Stimulated activated CD8-positive, alpha-beta memory T cell treated with anti-CD3 and anti-CD28 coated beads, Interleukin-4, amount 100 ng/mL, for 24 hours (primary cell): ENCODE measurements around the gene NSMCE4A.
"Not testable (repeated sequence)": the region's sequence is repeated elsewhere in the genome, so short reads cannot be mapped to it uniquely, and the experiment has no call there.

Source experiments
- DNase-seq: peaks from one replicate; pipeline ENCODE4 v3.0.0-alpha.2; 2020; ENCODE audit warnings: low read depth

Gene NSMCE4A

DNA sequence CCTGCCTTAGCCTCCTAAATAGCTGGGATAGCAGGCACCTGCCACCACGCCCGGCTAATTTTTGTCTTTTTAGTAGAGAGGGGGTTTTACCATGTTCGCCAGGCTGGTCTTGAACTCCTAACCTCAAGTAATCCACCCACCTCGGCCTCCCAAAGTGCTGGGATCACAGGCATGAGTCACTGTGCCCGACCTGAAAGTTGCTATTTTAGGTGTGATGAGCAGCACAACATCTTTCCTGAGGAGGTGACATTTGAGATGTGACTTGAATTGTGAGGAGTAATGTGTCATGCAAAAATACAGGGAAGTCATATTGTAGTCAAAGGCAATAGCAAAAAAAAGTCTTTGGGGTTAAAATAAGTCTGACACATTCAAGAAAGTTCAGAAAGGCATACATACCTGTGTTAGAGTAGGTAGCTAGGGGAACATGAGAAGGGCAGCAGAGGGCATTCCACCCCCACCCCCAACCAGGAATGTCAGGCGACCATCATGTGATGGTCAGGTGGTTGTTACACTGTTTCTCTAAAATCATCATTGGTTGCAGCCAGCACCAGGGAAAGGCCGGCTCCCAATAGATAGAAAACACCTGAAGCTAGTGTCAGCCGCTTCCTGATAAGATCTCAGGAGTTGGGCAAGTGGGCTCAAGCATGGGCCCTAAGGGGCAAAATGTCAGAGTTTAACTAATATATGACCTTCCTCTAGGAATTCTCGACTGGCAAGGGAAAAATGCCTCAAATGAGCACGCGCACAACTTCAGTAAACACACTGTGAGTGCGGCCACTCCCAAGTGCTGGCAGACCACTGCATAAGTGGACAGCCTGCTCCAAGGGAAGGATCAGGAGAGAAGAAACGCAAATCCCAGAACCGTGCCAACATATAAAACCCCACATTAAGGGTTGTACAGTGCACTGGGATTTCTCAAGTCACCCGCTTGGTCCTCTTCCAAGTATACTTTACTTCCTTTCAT is 13.6 kb upstream of the NSMCE4A start, which contains the start of gene TACC2:
TACC2 (plus strand) TSS at position 803 of the 964 bp plus-strand sequence. CDS start 32,819 bp downstream, outside the sequence.
- DNase-seq: no peak

DNA sequence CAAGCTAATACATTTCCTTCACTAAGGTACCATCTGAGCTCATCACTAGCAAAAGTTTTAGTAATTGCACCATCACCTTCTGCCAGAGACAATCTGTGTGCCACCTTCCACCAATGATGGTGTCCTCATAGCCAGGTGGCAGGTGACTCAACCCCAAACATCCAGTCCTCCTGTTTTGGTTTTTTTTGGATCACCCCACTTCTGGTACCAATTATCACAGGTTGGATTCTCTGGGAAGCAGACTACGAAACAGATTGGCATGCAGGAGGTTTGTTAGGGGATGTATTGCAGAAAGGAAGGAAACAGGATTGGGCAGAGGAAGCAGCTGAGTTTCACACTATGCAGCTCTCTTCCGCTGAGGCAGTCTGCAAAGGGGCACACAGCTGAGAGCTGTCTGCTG is 9.4 kb upstream of the NSMCE4A start:
- DNase-seq: no peak

- DNase-seq: no peak
Observed at GRCh38 chr10:121983852-121984251, 8.8 kb upstream of the NSMCE4A start.

- no peak for DNase-seq
Observed at GRCh38 chr10:121981346-121981745, 6.3 kb upstream of the NSMCE4A start.

DNA sequence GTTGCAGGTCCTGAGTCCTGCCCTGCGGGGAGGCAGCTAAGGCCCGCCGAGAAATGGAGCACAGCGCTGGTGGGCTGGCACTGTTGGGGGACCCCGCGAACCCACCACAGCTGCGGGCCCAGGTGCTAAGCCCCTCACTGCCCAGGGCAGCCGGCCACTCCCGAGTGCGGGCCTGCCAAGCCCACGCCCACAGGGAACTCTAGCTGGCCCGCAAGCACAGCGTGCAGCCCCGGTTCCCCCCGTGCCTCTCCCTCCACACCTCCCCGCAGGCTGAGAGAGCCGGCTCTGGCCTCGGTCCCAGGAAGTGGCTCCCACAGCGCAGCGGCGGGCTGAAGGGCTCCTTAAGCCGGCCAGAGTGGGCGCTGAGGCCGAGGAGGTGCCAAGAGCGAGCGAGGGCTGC is 3.5 kb upstream of the NSMCE4A start:
- DNase-seq: no peak

- DNase-seq: no peak
Observed at GRCh38 chr10:121976607-121977006, 1.6 kb upstream of the NSMCE4A start.

DNA sequence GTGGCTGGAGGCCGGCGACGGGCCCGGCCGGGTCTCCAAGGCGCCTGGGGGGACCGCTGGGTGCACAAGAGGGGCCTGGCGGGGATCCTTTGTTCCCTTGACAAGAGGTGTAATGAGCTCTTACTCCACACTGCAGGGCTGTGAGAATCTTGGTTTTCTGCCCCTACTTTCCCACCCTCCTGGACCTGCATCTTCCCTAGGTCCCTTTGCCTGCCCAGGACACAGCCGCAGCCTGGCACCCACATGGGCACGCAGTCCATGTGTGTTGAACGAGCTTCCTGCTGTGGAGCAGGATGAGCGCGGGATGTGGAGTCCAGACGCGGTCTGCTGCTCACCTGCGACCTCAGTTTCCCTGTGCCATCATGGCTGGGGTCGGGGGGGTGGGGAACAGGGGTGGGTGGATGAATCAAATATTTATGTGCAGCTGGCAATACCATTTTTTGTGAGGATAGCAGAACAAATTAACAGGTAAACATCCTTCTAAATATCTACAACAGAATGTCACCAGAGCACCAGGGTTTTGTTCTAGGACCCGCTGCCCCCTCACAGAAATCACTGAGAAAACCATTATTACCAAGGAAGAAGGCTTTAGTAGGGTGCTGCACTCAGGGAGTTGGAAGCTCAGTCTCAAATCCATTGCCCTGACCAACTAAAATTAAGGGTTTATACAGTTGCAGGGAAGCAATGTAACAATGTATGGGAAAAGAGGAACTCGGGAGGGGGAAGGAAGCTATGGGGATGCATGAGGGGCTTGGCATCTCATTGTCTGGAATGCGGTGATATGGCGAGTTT is 474 bp upstream of the NSMCE4A start:
- no peak for DNase-seq

DNA sequence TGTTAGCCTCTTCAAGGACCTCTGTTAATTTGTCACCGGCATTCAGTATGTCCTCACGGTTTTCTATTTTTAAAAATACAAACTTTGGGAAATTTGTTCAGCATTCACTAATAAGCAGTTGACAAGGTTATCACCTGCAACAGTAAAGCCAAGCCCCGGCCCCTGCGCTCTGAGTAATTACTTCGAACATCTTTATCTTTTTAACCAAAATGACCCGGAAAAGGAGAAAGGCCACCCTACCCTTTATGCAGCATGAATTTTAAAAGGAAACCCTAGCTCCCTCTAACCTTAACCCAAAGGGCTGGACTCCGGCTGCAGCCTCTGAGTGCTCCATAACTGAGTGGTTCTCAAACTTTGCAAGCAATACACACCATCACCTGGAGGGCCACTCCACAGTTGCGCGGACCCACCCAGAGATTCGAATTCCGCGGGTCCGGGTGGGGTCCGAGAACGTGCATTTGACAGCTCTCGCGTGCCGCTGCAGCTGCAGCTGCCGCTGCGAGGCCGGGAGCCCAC is 940 bp downstream of the NSMCE4A start:
- no peak for DNase-seq

GRCh38 chr10:121969086-121969485 is 5.9 kb downstream of the NSMCE4A start:
- DNase-seq: not testable (repeated sequence)

DNA sequence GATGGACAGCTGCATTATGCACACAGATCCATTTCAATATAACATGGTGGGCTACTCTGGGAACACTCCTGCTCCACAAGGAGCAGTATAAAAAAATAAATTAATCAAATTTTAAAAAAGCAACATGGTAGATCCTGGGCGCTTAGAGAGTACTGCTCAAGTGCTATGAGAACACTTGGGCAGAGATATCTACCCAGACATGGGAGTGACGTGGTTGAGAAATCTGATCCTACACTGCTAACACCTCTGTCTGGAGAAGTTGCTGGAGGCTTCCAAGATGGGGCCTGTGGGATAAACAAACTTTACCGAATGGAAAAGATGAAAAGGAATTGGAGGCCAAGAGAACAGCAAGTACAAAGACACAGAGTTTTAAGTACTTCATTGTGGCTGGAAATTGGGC is 9.0 kb downstream of the NSMCE4A start:
- DNase-seq: no peak

GRCh38 chr10:121961456-121961855 is 13.6 kb downstream of the NSMCE4A start:
- DNase-seq: no peak

DNA sequence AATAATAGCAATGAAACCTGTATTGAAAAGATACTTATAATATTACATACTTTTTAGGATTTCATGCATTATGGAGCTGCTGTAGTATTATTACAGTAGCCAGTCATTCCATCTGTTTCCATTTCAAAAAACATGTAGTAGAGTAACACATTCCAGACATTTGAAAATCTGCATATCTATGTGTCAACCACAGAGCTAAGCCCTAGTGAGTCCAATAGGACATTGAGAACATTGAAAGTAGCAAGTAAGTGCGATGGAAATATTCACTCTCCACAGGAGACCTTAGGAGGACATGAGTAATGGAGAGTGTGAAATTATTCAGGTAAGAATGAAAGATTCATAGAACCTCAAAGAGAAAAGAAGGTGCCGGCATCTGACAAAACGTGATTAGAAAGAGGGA is 15.3 kb downstream of the NSMCE4A start:
- DNase-seq: no peak

DNA sequence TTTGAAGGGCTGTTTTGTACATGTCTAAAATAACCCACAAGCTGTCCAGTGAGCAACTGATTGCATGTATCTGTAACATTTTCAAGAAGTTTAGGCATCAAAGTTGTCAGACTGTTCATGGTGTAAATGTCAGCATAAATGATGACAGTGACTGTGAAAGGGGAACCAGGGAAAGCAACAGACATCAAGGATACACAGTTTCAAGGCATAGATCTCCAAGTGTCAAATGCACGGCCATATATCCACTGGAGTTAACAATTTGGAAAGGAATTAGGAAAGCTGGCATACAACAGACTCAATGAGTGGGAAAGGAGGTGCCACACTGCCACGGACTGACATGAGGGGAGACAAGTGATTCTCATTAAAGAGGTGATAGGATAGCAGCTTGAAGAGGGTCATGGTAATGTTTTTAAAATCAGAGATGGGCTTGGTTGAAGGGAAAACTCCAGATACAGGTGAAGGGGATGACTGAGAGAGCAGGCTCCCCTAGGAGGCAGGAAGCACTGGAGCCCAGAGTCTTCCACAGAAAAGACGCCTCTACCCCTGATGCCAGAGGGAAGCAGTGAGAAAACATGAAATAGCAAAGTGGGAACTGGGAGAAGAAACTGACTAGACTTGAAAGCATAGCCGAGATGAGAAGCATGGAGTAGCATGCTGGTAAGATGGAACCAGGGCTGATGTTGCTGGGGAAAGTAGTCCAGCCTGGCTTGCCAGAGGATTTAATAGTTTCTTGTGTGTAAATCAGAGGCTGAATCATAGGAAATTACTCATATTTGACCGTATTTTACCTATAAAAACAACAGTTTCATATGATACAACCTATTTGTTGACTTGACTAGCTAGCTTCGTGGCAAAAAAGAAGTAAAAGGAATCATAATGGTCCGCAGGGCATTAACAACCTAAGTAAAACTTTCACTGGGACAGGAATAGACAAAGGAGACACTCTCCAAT is 18.6 kb downstream of the NSMCE4A start:
- DNase-seq: no peak

- DNase-seq: no peak
Observed at GRCh38 chr10:121952226-121952625, 22.8 kb downstream of the NSMCE4A start.

GRCh38 chr10:121949451-121949850 is 25.6 kb downstream of the NSMCE4A start:
- DNase-seq: no peak

GRCh38 chr10:121949049-121949448 is 26.0 kb downstream of the NSMCE4A start:
- DNase-seq: no peak

DNA sequence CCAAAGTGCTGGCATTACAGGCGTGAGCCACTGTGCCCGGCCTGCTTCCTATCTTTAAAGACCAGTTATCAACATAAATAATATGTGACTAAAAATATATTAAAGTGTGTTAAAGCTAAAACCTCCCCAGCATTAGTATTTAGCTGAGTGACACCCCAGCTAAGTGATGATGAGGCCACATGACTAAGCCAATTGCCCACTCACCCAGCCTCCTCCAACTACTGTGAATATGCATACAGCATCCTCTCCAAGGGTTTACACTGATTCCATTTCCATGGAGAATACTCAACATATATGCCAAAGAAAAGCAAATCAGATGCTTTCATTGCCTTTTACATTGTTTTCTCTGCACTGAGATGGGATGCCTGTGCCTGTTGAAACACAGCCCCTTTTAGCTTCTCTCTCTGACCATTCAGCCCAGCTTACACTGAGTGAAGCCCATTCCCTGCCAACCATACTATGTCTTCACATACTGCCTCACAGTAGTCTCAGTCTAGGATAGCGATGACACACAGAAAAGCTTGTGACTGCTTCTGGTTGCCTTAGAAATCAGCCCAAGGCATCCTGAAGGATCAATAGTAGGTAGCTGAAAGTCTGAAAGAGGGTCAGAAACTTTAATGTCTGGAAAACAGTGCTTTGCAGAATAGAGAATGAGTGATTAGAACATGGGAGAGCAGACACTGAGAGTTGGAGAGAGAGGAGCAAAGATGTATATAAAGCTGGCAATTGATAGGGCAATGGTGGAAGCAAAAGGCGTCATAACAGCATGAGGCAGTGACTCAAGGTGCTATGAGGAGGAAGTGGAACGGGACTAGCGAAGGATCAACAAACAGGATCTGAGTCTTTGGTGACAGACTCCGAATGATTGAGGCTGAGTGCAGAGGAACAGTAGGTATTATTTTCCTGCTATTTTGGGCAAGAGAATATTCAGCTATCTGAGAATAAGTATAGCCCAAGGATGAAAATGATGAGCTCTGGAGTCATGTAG is 27.4 kb downstream of the NSMCE4A start:
- DNase-seq: no peak

GRCh38 chr10:121942749-121943416 is 32.1 kb downstream of the NSMCE4A start:
- DNase-seq: no peak

DNA sequence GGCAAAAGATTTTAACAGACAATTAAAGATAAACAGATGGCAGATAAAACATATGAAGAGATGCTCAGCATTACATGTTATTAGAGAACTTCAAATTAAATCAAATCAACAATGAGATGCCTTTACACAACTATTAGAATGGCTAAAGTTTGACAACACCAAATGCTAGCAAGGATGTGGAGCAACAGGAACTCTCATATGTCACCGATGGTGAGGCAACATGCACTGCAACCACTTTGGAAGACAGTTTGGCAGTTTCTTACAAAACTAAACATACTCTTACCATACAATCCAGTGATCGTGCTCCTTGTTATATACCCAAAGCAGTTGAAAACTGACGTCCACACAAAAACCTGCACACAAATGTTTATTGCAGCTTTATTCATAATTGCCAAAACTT is 33.5 kb downstream of the NSMCE4A start:
- DNase-seq: no peak

DNA sequence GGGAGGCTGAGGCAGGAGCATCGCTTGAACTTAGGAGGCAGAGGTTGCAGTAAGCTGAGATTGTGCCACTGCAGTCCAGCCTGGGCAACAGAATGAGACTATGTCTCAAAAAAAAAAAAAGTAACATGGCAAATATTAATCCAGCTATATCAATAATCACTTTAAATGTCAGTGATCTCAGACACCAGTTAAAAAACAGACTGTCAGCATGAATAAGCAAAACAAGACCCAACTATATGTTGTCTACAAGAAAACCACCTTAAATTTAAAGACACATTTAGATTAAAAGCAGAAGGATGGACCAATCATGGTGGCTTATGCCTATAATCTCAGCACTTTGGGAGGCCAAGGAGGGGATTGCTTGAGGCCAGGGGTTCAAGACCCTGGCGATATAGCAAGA is 38.7 kb downstream of the NSMCE4A start:
- DNase-seq: no peak
